NCI-H345 (cell line): ENCODE measurements around the gene KIAA1671.

ENCODE experiments used
- DNase-seq: peaks from one replicate; lab custom pipeline; 2025; lab: John Stamatoyannopoulos, UW

The KIAA1671 gene

DNA sequence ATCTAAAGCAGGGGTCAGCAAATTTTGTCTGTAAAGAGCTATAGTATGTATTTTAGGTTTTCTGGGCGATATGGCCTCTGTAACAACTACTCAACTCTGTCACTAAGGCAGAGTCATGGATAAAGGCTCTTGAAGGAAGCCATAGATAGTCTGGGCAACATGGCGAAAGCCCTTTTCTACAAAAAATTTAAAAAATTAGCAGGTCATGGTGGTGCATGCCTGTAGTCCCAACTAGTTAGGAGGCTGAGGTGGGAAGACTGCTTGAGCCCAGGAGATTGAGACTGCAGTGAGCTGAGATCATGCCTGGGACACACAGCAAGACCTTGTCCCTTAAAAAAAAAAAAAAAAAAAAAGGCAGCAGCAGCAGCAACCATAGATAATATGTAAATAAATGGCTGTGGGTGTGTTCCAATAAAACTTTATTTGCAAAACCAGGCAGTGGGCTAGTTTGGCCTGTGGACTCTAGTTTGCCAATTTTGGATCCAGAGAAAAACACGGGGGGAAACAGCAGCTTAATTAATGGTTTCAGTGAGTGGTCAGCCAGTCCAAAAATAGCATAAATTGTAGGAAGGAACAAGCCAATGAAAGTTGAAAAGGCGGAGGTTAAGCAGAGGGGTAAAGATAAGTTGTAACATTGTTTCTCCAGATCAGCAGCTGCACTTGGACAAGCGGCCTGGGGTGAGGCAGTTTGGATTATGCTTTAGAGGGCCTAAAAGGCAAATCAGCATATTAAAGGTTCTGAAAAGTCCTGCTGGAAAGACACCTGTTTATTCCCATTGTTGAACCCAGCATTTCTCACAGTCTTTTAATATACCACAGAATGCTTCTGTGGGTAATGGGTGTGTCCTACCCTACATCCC, 62.6 kb downstream of the KIAA1671 start:
- no peak for DNase-seq

DNA sequence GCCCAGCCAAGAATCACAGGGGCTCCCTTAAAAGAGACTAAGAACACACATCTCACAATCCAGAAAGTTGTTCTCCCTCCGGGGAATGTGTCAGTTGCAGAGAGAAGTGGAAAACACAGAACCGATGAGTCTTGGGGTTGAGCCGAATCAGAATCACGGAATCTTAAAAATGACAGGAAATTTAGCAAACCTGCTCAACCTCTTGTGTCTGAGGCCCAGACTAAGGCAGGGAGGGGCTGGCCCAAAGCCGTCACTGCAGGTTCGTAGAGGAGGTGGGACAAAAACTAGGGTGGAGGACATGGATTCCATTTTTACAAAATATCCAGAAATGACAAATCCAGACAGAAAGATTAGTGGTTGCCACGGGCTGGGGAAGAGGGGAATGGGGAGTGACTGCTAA, 63.8 kb downstream of the KIAA1671 start:
- no peak for DNase-seq

DNA sequence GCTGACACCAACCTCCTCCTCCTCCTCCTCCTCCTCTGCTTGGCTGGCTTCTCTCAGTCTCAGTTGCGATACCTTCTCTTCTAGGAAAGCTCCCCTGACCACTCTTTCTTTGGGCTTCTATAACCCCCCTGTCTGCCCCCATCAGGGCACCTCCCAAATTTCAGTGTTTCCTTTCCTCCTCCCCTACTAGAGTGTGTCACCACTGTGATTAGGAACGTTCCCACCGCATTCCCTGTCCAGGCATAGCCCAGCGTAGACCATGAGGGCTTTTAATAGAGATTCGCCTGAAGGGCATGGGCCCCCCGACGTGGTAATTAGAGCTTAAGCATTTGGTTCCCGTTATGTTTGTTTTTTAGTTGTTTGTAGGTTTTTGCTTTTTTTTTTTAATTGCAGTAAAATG, 65.5 kb downstream of the KIAA1671 start:
- no peak for DNase-seq

DNA sequence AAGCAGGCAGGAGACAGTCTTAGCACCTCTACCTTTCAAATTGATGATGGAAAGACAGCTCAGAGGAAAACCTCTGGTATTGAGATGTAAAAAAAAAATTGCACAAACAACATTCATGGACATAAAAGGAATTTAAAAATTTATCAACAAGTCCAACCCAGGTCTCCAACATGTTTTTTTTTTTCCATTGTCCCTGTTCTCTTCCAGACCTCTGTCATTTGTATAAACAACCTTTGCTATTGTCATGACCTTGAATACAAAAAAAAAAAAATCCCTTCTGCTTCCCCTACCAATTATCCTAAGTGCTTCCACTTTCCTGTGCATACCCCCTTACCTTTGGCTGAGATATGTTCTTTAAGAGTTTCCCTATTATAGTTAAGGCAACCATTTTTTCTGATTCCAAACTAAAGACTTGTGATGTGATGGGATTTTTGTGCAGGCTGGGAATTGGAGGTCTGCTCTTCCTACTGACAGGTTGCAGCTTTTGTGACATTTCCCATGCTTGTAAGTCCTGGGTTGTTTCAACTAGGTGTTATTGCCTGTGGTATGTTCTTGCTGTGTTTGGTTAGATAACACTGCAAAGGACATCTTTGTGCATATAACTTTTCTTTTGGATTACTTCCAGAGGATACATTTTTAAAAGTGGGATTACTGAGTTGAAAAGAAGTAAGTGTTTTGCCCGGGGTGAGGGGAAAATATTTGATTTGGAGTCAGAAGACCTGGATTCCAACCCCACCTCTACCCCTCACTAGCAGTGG, 67.1 kb downstream of the KIAA1671 start:
- DNase-seq, result no peak

DNA sequence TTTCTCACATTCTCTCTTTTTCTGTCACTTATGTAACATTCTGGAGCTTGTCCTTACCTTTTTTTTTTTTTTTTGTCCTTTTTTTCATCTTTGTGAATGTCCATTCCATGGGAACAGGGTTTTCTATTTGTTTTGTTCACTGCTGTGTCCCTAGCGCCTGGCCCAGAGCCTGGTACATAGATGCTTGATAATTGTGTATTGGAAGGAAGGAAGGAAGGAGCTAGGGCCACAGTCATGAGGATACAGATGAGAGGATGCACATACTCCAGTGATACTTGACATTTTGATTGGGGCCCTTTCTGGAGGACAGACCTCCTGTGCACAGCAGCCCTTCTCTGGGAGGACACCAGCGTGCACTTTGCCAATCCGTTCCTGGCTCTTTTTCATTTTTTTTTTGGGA, 68.9 kb downstream of the KIAA1671 start:
- no peak for DNase-seq

DNA sequence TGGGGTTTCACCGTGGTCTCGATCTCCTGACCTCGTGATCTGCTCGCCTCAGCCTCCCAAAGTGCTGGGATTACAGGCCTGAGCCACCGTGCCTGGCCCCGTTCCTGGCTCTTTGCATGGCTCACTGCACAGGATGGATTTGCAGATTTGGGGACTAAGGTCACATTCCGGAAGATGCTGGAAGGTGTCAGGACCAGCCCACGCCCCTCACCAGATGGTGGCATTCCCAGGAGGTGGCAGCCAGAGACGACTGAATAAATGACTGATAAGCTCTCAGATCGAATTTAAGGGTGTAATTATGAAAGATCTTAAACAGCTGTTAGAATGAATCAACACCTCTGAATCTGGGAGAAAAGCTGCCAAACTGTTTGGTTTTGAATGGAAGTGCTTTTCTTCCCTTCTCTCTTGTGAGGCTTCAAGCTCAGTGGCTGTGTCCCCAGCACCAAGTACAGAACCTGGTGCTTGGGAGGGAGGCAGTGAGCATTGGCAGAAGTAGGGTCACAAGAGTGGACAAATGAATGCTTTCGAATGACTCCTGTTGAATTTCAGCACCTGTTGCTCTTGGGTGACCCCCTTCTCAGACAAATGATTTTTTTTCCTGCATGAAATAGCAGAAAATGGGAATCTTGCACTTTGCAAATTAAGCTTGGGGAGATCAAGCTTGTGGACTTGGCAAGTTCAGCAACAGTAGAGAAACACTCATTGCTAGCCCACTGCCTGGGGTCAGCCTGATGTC, 69.6 kb downstream of the KIAA1671 start:
- DNase-seq, result no peak

DNA sequence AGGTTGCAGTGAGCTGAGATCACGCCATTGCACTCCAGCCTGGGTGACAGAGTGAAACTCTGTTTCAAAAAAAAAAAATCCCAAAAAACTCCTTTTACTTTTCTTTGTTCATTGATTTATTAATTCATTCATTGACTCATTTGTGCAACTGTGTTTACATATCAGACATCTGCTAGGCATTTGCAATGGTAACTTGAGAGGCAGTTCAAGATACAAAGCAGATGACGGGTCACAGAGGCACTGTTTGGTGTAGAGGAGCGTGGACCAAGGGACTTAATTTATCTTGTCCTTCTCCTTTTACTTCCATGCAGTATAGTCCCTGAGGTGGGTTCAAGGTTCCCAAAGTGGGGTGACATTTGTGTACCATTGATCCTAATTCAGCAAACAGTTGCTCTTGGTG, 71.4 kb downstream of the KIAA1671 start:
- no peak for DNase-seq

DNA sequence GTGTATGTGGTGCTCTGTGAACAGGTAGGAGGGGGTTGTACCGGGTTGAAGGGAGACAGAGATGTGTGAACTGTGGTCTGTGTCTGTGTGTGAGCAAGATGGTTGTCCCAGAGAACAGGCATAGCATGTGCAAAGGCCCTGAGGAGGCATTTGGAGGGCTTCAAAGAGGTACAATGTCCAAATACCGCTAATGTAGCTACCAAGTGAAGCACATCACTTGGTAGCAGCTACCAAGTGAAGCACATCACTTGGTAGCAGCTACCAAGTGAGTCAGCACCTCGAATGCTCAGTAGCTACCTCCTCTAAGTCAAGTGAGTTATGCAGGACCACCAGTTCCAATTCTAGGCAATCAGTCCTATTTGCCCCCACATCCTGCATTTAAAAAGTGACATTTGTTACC, 72.4 kb downstream of the KIAA1671 start:
- no peak for DNase-seq

DNA sequence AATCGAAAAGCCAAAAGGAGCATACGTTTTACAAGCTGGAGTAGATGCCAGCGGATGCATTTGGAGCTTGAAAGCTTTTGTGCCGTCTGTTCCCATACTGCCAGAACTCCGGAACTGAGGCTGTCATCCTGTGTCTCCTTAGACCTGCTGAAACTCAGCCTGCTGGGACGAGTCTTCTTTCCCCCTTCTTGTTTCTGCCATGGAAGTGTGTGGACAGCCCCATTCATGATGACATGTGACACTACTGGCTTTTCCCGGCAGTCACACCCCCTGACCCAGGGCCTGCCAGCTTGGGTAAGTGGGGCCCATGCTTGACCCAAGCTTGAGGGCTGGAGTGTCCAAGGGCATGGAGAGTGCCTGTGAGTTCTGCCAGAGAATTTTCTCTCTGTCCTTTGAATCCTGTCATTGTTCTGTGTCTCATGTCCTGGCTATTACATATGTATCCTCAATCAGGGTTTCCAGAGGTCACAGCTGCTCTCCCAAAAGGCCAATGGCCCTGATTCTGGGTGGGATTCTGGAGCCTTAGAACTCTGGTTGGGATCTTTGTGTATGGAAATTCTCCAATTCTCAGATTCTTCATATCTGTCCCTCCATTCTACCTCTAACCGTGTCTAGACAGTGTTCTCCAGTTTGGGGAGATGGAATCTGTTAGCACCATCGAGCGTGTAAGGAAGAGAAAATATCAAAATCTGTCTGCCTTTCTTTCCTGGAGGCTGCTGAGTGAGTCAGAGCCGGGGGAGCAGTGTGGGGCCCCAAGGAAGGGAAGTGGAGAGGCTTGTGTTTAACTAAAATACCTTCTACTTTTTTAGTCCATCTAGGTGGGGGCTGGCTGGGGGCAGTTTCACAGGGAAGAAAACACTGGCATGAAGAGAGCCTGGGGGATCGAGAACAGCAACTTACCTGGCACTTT, 73.2 kb downstream of the KIAA1671 start:
- DNase-seq, result no peak

DNA sequence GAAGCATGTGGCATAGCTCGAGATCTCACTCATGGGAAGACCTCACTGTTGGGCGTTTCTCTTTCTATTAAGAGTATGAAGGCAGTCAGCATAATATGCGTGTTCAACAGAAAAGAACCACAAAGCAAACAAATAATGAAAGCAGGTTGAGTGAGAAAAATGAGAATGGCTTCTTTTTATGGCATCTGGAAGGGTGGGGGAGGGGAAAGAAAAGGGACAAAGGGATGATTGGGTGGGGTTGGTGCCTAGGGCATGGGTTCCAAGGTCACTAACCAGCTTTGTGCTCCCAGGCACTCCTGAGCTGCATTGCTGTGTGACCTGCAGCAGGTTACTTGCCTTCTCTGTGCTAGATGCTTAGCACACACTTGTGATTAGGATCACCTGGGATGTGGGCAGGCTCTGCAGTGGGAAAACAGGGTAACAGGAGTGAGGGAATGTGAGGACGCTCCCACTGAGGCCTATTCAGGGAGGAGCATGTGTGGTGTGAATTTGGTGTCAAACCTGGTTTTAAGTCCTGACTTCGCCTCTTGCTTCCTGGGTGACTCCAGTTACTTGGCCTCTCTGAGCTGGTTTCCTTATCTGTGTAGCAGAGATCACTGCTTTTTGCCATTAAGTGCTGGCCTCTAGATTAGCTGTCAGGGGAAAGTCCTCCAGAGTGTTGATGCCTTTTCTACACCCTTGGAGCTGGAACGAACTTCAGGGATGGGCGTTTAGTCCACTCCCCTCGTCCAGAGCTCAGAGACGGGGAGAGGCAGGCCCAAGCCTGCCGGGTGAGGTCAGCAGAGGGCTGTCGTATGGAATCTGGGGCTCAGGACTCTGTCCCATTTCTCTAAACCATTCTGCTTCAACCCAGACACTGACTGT, 74.8 kb downstream of the KIAA1671 start:
- DNase-seq, result no peak

DNA sequence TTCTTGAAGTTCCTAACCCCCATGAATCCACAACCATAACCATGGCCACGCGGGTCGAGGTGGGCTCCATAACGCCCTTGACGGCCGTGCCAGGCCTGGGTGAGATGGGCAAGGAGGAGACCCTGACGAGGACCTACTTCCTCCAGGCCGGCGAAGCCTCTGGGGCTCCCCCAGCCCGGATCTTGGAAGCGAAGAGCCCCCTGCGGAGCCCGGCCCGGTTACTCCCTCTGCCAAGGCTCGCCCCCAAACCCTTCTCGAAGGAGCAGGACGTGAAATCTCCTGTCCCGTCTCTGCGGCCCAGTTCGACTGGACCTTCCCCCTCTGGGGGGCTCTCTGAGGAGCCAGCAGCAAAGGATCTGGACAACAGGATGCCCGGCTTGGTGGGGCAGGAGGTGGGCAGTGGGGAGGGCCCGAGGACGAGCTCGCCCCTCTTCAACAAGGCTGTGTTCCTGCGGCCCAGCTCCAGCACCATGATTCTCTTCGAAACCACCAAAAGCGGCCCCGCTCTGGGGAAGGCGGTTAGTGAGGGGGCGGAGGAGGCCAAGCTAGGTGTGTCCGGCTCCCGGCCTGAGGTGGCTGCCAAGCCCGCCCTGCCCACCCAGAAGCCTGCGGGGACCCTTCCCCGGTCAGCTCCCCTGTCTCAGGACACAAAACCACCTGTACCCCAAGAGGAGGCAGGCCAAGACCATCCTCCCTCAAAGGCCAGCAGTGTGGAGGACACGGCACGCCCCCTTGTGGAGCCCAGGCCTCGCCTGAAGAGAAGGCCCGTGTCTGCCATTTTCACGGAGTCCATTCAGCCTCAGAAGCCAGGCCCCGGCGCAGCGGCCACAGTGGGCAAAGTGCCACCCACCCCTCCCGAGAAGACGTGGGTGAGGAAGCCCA, 75.7 kb downstream of the KIAA1671 start:
- DNase-seq, result no peak

DNA sequence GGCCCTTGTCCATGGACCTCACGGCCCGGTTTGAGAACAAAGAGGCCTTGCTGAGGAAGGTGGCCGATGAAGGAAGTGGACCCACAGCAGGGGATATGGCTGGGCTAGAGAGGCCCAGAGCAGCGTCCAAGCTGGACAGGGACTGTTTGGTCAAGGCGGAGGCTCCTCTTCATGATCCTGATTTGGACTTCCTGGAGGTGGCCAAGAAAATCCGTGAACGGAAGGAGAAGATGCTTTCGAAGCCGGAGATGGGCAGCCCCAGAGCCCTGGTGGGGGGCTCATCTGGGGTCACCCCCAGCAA, 76.3 kb downstream of the KIAA1671 start:
- DNase-seq, result no peak

DNA sequence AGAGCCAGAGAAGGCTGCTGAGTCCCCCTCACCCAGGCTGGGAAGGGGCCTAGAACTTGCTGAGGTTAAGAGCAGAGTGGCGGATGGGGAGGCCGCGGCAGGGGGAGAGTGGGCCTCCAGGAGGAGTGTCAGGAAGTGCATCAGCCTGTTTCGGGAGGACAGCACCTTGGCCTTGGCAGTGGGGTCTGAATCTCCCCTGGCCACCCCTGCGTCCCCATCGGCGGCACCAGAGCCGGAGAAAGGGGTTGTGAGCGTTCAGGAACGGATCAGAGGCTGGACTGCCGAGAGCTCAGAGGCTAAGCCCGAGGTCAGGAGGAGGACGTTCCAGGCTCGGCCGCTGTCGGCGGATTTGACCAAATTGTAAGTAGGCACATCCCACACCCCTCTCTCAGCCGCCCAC, 76.7 kb downstream of the KIAA1671 start:
- DNase-seq, result no peak

DNA sequence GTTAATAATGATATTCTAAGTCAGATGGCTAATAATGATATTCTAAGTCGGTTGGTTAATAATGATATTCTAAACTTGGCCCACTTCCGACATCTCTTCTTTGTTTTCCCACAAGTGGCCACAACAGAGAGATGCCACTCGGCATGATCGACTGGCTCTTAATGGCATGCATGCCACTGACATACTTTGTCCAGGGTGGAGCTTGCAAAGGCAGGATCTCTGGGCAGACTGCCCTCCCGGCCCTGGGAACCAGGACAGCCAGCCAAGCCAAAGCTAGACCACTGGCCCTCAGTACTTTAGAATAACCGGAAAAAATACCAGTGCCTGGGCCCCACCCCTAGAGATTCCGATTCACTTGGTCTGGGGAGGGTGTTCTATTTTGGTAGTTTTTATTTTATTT, 78.1 kb downstream of the KIAA1671 start:
- DNase-seq, result no peak

DNA sequence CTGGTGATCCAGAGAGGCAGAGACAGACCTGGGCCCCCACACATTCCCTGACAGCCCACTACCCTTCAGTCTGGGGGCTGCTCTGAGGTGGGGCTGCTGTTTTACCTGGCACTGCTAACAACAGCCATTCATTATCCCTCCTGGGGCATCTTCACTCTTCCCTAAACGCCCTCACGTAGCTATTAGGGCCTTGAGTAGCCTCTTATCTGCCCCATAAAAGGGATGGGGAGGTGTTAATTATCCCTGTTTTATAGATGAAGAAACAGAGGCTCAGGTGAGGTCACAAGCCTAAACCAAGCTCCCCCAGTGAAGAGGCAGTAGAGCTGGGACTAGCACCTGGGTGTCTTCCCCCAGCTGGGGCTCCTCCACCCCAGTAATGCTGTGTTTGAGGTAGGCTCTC, 79.5 kb downstream of the KIAA1671 start:
- DNase-seq, result no peak

DNA sequence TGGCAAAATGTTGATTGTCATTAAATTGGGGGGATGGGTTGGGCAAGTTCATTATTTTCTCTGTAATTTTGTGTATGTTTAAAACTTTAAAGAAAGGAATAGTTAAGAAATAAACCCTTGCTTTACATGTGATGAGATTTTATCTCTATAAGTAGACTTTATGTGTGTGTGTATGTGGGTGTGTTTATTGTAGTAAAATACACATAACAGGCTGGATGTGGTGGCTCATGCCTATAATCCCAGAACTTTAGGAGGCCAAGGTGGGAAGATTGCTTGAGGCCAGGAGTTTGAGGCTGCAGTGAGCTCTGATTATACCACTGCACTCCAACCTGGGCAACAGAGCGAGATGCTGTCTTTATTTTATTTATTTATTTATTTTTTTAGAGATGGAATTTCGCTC, 83.2 kb downstream of the KIAA1671 start:
- DNase-seq, result no peak

DNA sequence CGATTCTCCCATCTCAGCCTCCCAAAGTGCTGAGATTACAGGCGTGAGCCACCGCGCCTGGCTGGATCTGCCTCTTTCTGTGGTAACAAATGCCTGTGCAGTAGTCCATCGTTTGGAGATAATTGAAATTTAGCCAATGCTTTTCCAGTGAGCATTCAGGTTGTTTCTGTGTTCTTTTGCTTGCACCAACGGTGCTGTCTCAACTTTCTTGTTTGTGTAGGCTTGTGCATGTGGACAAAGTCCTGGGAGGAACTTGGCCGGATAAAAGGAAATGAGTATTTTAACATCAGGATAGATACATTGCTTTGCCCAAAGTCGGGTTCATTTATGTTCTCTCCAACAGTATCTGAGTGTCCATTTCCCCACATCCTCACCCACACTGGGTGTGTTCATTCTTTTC, 85.7 kb downstream of the KIAA1671 start:
- no peak for DNase-seq

DNA sequence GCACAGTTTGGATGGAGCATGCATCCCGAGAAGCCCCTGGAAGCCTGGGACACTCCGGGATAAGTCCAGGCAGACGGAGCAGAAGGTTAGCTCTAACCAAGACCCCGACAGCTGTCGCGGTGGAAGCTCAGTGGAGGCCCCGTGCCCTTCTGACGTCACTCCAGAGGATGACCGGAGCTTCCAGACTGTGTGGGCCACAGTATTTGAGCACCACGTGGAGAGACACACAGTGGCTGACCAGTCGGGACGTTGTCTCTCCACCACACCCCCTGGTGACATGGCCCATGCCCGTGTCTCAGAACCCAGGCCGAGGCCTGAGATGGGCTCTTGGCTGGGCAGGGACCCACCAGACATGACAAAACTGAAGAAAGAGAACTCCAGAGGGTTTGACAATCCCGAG, 86.3 kb downstream of the KIAA1671 start:
- no peak for DNase-seq

DNA sequence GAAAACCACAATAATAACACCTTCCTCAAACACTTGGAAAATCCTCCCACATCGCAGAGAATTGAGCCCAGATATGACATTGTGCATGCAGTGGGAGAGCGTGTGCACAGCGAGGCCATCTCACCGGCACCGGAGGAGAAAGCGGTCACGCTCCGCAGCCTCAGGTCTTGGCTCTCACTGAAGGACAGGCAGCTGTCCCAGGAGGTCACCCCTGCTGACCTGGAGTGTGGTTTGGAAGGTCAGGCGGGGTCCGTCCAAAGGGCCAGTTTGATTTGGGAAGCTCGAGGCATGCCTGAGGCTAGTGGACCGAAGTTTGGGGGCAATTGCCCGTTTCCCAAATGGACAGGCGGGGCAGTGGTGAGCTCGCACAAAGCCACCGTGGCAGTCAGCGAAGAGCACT, 86.7 kb downstream of the KIAA1671 start:
- DNase-seq, result no peak

DNA sequence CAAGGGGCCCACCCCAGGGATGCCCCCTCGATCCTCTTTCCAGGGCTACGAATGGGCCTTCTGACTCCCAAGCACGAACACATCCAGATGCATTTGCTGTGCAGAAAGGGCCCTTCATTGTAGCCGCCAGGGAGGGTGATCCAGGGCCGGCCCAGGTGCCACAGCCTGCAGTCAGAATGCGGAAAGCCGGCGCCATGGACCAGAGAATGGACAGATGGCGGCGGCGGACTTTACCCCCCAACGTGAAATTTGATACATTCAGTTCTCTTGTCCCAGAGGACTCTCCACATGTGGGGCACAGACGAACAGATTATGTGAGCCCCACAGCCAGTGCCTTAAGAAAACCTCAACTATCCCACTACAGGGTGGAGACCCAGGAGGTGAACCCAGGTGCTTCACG, 87.2 kb downstream of the KIAA1671 start:
- no peak for DNase-seq
